Heart left ventricle (tissue), 13 donors: Measurements from ENCODE around the gene MYBPC2.

Source experiments
- CTCF ChIP-seq, 12 donors: fragments of 200-600 bp; sonication (generic) in 4 of 12; IDR thresholded peaks; one replicate each; pipeline versions ENCODE4 v1.5.0 to v1.8.0; 2018 to 2022; ENCODE audit warnings: antibody characterized with exemption in 12 of 12, mild to moderate bottlenecking in 5 of 12
- POLR2A ChIP-seq, 2 donors: fragments of 450-650 bp; IDR thresholded peaks; one replicate each; pipeline ENCODE4 v1.6.1; 2017; ENCODE audit warnings: antibody characterized with exemption in 2 of 2, mild to moderate bottlenecking in 2 of 2, moderate library complexity in 2 of 2
- donor health status: ischemic (EF 13 %, LVEDD 7.1; RV severe dilation, severe dysfunction).
- donor health status: DM: no; HTN: yes; CAD: no.
- donor health status: DM: no; HTN: no; CAD: no.
- donor health status: ischemic (EF 25% LVEDD 6.9; RV normal size, moderate dysfunction).
- donor health status: ischemic (EF 25% LVEDD 5.7; RV mildly dilated, moderate dysfunction).
- donor health status: ischemic (EF 35%, LVEDD 5.7; RV mildly dilated, moderate dysfunction).
- donor health status: nonischemic (EF 11% LVEDD 7.7; RV severe dilation, severe dysfunction).
- donor health status: DM: yes; HTN: yes; CAD: no.
- donor health status: PGD.
- donor health status: ischemic (EF 29% LVEDD 5.4; RV normal size, mild dysfunction).
- donor health status: nonischemic (EF 23%, LVEDD 6.1; RV moderate dilation, normal function).

- TF ChIP-seq CTCF (IDR thresholded peaks at IDR 0.05) (no peak), POLR2A (IDR thresholded peaks at IDR 0.05) (no peak)
These were observed 73.3 kb downstream of the MYBPC2 start for GRCh38 chr19:50505856-50506611.
